Retinal pigment epithelial cell (primary cell): ENCODE results near the gene KRT78.

Experiments
- DNase-seq: peaks from one replicate; pipeline ENCODE4 v3.0.0-alpha.2; 2010; ENCODE audit warnings: low read depth
- H3K4me3 ChIP-seq: 2 replicates; pipeline ENCODE4 v1.5.1; 2011; ENCODE audit warnings: mild to moderate bottlenecking, low read length, control low read depth, moderate library complexity
- CTCF ChIP-seq: conservative IDR thresholded peaks from 2 replicates; pipeline ENCODE4 v1.5.1; 2011; ENCODE audit warnings: low read depth, low read length, control low read depth, inconsistent platforms

Gene KRT78

GRCh38 chr12:52827499-52828090 is 21.2 kb downstream of the KRT78 start:
- no peak for TF ChIP-seq CTCF
- DNase-seq: no peak
- no peak overlapping the region for H3K4me3 ChIP-seq

GRCh38 chr12:52826611-52827498 is 21.9 kb downstream of the KRT78 start:
- no peak for DNase-seq
- no peak for TF ChIP-seq CTCF
- H3K4me3 ChIP-seq: no peak overlapping the region

- no peak for TF ChIP-seq CTCF
- DNase-seq: no peak
- H3K4me3 ChIP-seq: no peak overlapping the region
Observed at GRCh38 chr12:52825961-52826360, 22.8 kb downstream of the KRT78 start.

GRCh38 chr12:52824741-52825410 is 23.9 kb downstream of the KRT78 start:
- no peak for TF ChIP-seq CTCF
- no peak overlapping the region for H3K4me3 ChIP-seq
- no peak for DNase-seq

- no peak for TF ChIP-seq CTCF
- no peak for DNase-seq
- H3K4me3 ChIP-seq: no peak overlapping the region
Observed at GRCh38 chr12:52823761-52824450, 24.9 kb downstream of the KRT78 start.

GRCh38 chr12:52822771-52823510 is 25.9 kb downstream of the KRT78 start:
- H3K4me3 ChIP-seq: no peak overlapping the region
- TF ChIP-seq CTCF: no peak
- DNase-seq: no peak
